Activated naive CD8-positive, alpha-beta T cell treated with anti-CD3 and anti-CD28 coated beads for 36 hours (primary cell): Measurements from ENCODE around the gene NAA40. TPM values are rescaled to one million over a fixed set of nuclear protein-coding genes. Genes with fewer than 3 reads are reported as not detected.
"Not testable (repeated sequence)": the region's sequence is repeated elsewhere in the genome, so short reads cannot be mapped to it uniquely, and the experiment has no call there.

ENCODE experiments used
- DNase-seq: peaks from one replicate; pipeline ENCODE4 v3.0.0; 2021
- H3K27ac Mint-ChIP-seq: one replicate; pipeline ENCODE4 v1.8.0; 2022; ENCODE audit warnings: mild to moderate bottlenecking, moderate library complexity, mixed read lengths
- H3K27me3 Mint-ChIP-seq: one replicate; pipeline ENCODE4 v1.8.0; 2022; ENCODE audit warnings: mild to moderate bottlenecking, mixed read lengths
- H3K36me3 Mint-ChIP-seq: one replicate; pipeline ENCODE4 v1.8.0; 2021; ENCODE audit warnings: mild to moderate bottlenecking, mixed read lengths
- H3K4me1 Mint-ChIP-seq: one replicate; pipeline ENCODE4 v1.8.0; 2021; ENCODE audit warnings: mixed read lengths
- H3K4me3 Mint-ChIP-seq: one replicate; pipeline ENCODE4 v1.8.0; 2022; ENCODE audit warnings: mild to moderate bottlenecking, moderate library complexity, mixed read lengths
- H3K9me3 Mint-ChIP-seq: one replicate; pipeline ENCODE4 v1.8.0; 2022; ENCODE audit warnings: mixed read lengths
- total RNA-seq, 2 experiments: library from RNA; stranded (reverse); gene quantifications; one replicate each; pipeline ENCODE4 v1.2.3, GENCODE V29; 2021

NAA40 gene
- total RNA-seq, 2 experiments from 2014 or later = 18.3 to 21.6 TPM

- no peaks in the 10 kb centered on the region for H3K9me3 Mint-ChIP-seq
- peaks cover 21% of the 10 kb centered on the region for H3K4me1 Mint-ChIP-seq
- no peaks in the 10 kb centered on the region for H3K36me3 Mint-ChIP-seq
- no peak overlapping the region for H3K27ac Mint-ChIP-seq
- no peak overlapping the region for H3K4me3 Mint-ChIP-seq
- H3K27me3 Mint-ChIP-seq = no peaks in the 10 kb centered on the region
- no peak for DNase-seq
These were observed 4.0 kb downstream of the NAA40 start for GRCh38 chr11:63942803-63943202.

GRCh38 chr11:63944987-63945386 is 6.2 kb downstream of the NAA40 start:
- no peaks in the 10 kb centered on the region for H3K36me3 Mint-ChIP-seq
- no peak overlapping the region for H3K27ac Mint-ChIP-seq
- no peaks in the 10 kb centered on the region for H3K9me3 Mint-ChIP-seq
- no peak overlapping the region for H3K4me3 Mint-ChIP-seq
- H3K4me1 Mint-ChIP-seq = peaks cover 14% of the 10 kb centered on the region
- DNase-seq = no peak
- no peaks in the 10 kb centered on the region for H3K27me3 Mint-ChIP-seq

GRCh38 chr11:63945477-63946163 is 6.8 kb downstream of the NAA40 start:
- no peaks in the 10 kb centered on the region for H3K9me3 Mint-ChIP-seq
- H3K4me1 Mint-ChIP-seq = peaks cover 11% of the 10 kb centered on the region
- peak; percentile 37 for DNase-seq
- no peaks in the 10 kb centered on the region for H3K36me3 Mint-ChIP-seq
- H3K27me3 Mint-ChIP-seq = no peaks in the 10 kb centered on the region
- H3K27ac Mint-ChIP-seq = no peak overlapping the region
- no peak overlapping the region for H3K4me3 Mint-ChIP-seq

GRCh38 chr11:63951779-63952536 is 13.2 kb downstream of the NAA40 start:
- Mint-ChIP-seq H3K9me3 (no peaks in the 10 kb centered on the region), H3K4me3 (peak overlapping the region; percentile 11), H3K27me3 (no peaks in the 10 kb centered on the region), H3K4me1 (peaks cover 23% of the 10 kb centered on the region), H3K36me3 (peaks cover 14% of the 10 kb centered on the region), H3K27ac (peak overlapping the region; percentile 62)
- DNase-seq = peak; percentile 41

- Mint-ChIP-seq H3K4me1 (peaks cover 23% of the 10 kb centered on the region), H3K27ac (peak overlapping the region; percentile 62), H3K27me3 (no peaks in the 10 kb centered on the region), H3K4me3 (no peak overlapping the region), H3K36me3 (peaks cover 14% of the 10 kb centered on the region), H3K9me3 (no peaks in the 10 kb centered on the region)
- no peak for DNase-seq
These were observed 13.8 kb downstream of the NAA40 start for GRCh38 chr11:63952570-63952969.

- H3K27me3 Mint-ChIP-seq = no peaks in the 10 kb centered on the region
- H3K4me1 Mint-ChIP-seq = peaks cover 11% of the 10 kb centered on the region
- no peak overlapping the region for H3K27ac Mint-ChIP-seq
- H3K9me3 Mint-ChIP-seq = no peaks in the 10 kb centered on the region
- DNase-seq = no peak
- H3K36me3 Mint-ChIP-seq = peaks cover 10% of the 10 kb centered on the region
- H3K4me3 Mint-ChIP-seq = no peak overlapping the region
These were observed 19.2 kb downstream of the NAA40 start for GRCh38 chr11:63958008-63958407.

- Mint-ChIP-seq H3K4me3 (no peak overlapping the region), H3K27me3 (no peaks in the 10 kb centered on the region), H3K9me3 (no peaks in the 10 kb centered on the region), H3K4me1 (peaks cover 8% of the 10 kb centered on the region), H3K36me3 (no peaks in the 10 kb centered on the region), H3K27ac (no peak overlapping the region)
- DNase-seq = no peak
These were observed 23.0 kb downstream of the NAA40 start for GRCh38 chr11:63961608-63962412.

GRCh38 chr11:63963895-63964294 is 25.1 kb downstream of the NAA40 start:
- H3K36me3 Mint-ChIP-seq, H3K4me1 Mint-ChIP-seq, H3K27me3 Mint-ChIP-seq, H3K27ac Mint-ChIP-seq, H3K9me3 Mint-ChIP-seq, H3K4me3 Mint-ChIP-seq, DNase-seq: not testable (repeated sequence)

GRCh38 chr11:63966444-63966843 is 27.6 kb downstream of the NAA40 start:
- DNase-seq = no peak
- Mint-ChIP-seq H3K9me3 (no peaks in the 10 kb centered on the region), H3K36me3 (no peaks in the 10 kb centered on the region), H3K4me3 (no peak overlapping the region), H3K4me1 (peaks cover 5% of the 10 kb centered on the region), H3K27ac (no peak overlapping the region), H3K27me3 (no peaks in the 10 kb centered on the region)

- no peak for DNase-seq
- Mint-ChIP-seq H3K36me3 (peaks cover under 1% of the 10 kb centered on the region), H3K4me3 (no peak overlapping the region), H3K27ac (no peak overlapping the region), H3K4me1 (peaks cover 5% of the 10 kb centered on the region), H3K27me3 (no peaks in the 10 kb centered on the region), H3K9me3 (peaks cover 3% of the 10 kb centered on the region)
These were observed 30.7 kb downstream of the NAA40 start for GRCh38 chr11:63969461-63969860.

- Mint-ChIP-seq H3K27me3 (no peaks in the 10 kb centered on the region), H3K4me1 (peaks cover 9% of the 10 kb centered on the region), H3K27ac (no peak overlapping the region), H3K9me3 (peaks cover 3% of the 10 kb centered on the region), H3K4me3 (no peak overlapping the region), H3K36me3 (peaks cover 9% of the 10 kb centered on the region)
- DNase-seq = no peak
These were observed 32.1 kb downstream of the NAA40 start for GRCh38 chr11:63970902-63971301.

GRCh38 chr11:63973912-63974258 is 35.1 kb downstream of the NAA40 start:
- peak overlapping the region; percentile 97 for H3K4me3 Mint-ChIP-seq
- H3K27ac Mint-ChIP-seq = peak overlapping the region; percentile 80
- H3K36me3 Mint-ChIP-seq = peaks cover 22% of the 10 kb centered on the region
- not testable (repeated sequence) for H3K9me3 Mint-ChIP-seq, H3K27me3 Mint-ChIP-seq, DNase-seq
- H3K4me1 Mint-ChIP-seq = peaks cover 19% of the 10 kb centered on the region

- peaks cover 19% of the 10 kb centered on the region for H3K4me1 Mint-ChIP-seq
- DNase-seq = peak; percentile 93
- peak within 1 kb of the TSS; percentile 97 for H3K4me3 Mint-ChIP-seq
- H3K36me3 Mint-ChIP-seq = peaks cover 22% of the 10 kb centered on the region
- peak within 1 kb of the TSS; percentile 100 for H3K27ac Mint-ChIP-seq
- H3K9me3 Mint-ChIP-seq = peaks cover 3% of the 10 kb centered on the region
- no peaks in the 10 kb centered on the region for H3K27me3 Mint-ChIP-seq
These were observed 35.7 kb downstream of the NAA40 start, which contains the start of gene COX8A for GRCh38 chr11:63974259-63975143. COX8A (plus strand) TSS chr11:63974620; CDS start chr11:63974681, 61 bp downstream.

GRCh38 chr11:63978551-63979239 is 39.9 kb downstream of the NAA40 start:
- H3K27ac Mint-ChIP-seq = peak overlapping the region; percentile 16
- peaks cover 22% of the 10 kb centered on the region for H3K36me3 Mint-ChIP-seq
- H3K4me1 Mint-ChIP-seq = peaks cover 20% of the 10 kb centered on the region
- no peaks in the 10 kb centered on the region for H3K27me3 Mint-ChIP-seq
- no peak for DNase-seq
- H3K4me3 Mint-ChIP-seq = peak overlapping the region; percentile 18
- H3K9me3 Mint-ChIP-seq = no peaks in the 10 kb centered on the region
